Prostate gland (tissue), 1 donor: ENCODE results near the gene DNAH14.

Source experiments
- POLR2A ChIP-seq: fragments of 450-650 bp; IDR thresholded peaks from one replicate; pipeline ENCODE4 v1.6.1; 2016; ENCODE audit warnings: antibody characterized with exemption, mild to moderate bottlenecking
- POLR2AphosphoS5 ChIP-seq: sonication (generic); formaldehyde crosslinking; IDR thresholded peaks from one replicate; pipeline ENCODE4 v1.6.1; 2017; ENCODE audit warnings: antibody characterized with exemption

GRCh38 chr1:225378880-225379279 lies 449.4 kb downstream of the DNAH14 start:
- TF ChIP-seq POLR2A (no peak), POLR2AphosphoS5 (no peak)
